Tibial nerve (tissue), 4 donors: ENCODE data around the gene ZNF579. TPM values are rescaled to one million over a fixed set of nuclear protein-coding genes. Genes with fewer than 3 reads are reported as not detected.

Experiments
- DNase-seq, 2 donors: peaks; one replicate each; pipeline ENCODE4 v3.0.0-alpha.2; 2019; ENCODE audit warnings: low spot score in 2 of 2
- H3K27ac ChIP-seq, 4 donors: fragments of 200-600 bp; sonication (generic) in 3 of 4; one replicate each; pipeline ENCODE4 v1.5.1; 2017 to 2019; ENCODE audit warnings: mild to moderate bottlenecking in 1 of 4
- H3K27me3 ChIP-seq, 2 donors: fragments of 200-600 bp; sonication (generic) in 1 of 2; one replicate each; pipeline versions ENCODE4 v1.5.1 to v1.6.0; 2017 to 2019
- H3K36me3 ChIP-seq, 3 donors: fragments of 200-600 bp; sonication (generic); one replicate each; pipeline ENCODE4 v1.5.1; 2018 to 2019
- H3K4me1 ChIP-seq, 4 donors: fragments of 200-600 bp; sonication (generic) in 3 of 4; one replicate each; pipeline ENCODE4 v1.5.1; 2017 to 2019
- H3K4me3 ChIP-seq, 4 donors: fragments of 200-600 bp; sonication (generic) in 3 of 4; one replicate each; pipeline ENCODE4 v1.5.1; 2017 to 2019; ENCODE audit warnings: mild to moderate bottlenecking in 1 of 4, moderate library complexity in 1 of 4
- H3K9me3 ChIP-seq, 4 donors: fragments of 200-600 bp; sonication (generic) in 3 of 4; one replicate each; pipeline ENCODE4 v1.5.1; 2017 to 2019
- EP300 ChIP-seq, 2 donors: sonication (generic); formaldehyde crosslinking; IDR thresholded peaks; one replicate each; pipeline ENCODE4 v1.6.1; 2017; ENCODE audit warnings: antibody characterized with exemption in 2 of 2, mild to moderate bottlenecking in 1 of 2
- POLR2A ChIP-seq, 2 donors: fragments of 450-650 bp; IDR thresholded peaks; one replicate each; pipeline ENCODE4 v1.6.1; 2017; ENCODE audit warnings: antibody characterized with exemption in 2 of 2, mild to moderate bottlenecking in 2 of 2, moderate library complexity in 2 of 2
- WGBS, 2 donors: methylation state at CpG; one replicate each; pipeline ENCODE4 v1.1.5; 2018; 5-methylcytosine and 5-hydroxymethylcytosine counted together
- total RNA-seq, 4 donors: library from RNA; depleted of rRNA; stranded (reverse); fragments of >200 nt; gene quantifications; one replicate each; pipeline ENCODE4 v1.1.0, GENCODE V29; 2016
- TF ChIP-seq, protein P1 (sequence below), 5 experiments: fragments of 200-600 bp in 3 of 5; fragments of 450-650 bp in 2 of 5; sonication (generic) in 3 of 5; IDR thresholded peaks; one replicate each; pipeline ENCODE4 v1.5.1; 2016 to 2019; ENCODE audit warnings: antibody characterized with exemption in 5 of 5, mild to moderate bottlenecking in 3 of 5, moderate library complexity in 2 of 5

ZNF579 gene
- total RNA-seq, 4 donors from 2014 or later = 2.0 to 5.3 (median 4.2) TPM

DNA sequence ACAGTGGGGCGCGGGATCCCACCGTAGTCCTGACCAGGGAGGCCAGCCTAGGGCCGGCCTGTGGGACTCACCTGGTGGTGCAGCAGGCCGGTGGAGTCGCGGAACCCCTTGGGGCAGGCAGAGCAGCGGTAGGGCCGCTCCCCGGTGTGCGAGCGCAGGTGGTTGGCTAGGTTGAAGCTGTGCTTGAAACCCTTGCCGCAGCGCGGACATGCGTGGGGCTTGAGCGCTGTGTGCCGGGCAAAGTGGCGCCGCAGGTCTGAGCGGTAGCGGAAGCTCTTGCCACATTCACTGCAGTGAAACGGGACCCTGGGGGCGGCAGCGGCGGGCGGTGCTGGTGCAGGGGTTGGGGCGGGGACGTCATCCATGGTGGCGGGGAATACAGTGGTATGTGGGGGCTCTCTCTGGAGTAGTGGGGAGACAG lies 16.9 kb upstream of the ZNF579 start:
- H3K27ac ChIP-seq = no peak overlapping the region
- H3K27me3 ChIP-seq = no peaks in the 10 kb centered on the region

DNA sequence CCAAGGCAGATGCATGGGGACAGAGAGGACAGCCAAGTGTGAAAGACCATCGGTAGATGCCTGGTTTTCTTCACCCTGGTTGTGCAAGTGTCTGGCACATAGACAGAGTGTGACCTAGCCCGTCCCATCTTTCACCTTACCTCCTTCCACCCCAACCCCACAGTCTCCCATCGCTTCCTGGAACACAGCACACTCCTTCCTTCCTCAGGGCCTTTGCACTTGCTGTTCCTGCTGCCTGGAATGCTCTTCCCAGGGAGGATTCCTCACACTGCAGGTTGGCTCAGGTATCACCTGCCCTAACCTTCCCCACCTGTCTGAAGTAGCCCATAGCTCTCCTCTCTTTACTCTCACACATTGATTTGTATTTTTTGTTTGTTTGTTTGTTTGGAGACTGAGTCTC lies 15.7 kb upstream of the ZNF579 start:
- WGBS, 2 donors = 97 to 100% methylated on average over 3 of the region's 3 CpGs
- DNase-seq = no peak
- H3K36me3 ChIP-seq = peaks cover 0 to 61% (median 0%) of the 10 kb centered on the region in 3 donors
- H3K4me1 ChIP-seq = peaks cover 0 to 16% (median 3%) of the 10 kb centered on the region in 4 donors
- no peaks in the 10 kb centered on the region for H3K9me3 ChIP-seq
- no peak overlapping the region for H3K27ac ChIP-seq
- no peak for TF ChIP-seq EP300 (IDR thresholded peaks at IDR 0.05)
- TF ChIP-seq, protein P1, sequence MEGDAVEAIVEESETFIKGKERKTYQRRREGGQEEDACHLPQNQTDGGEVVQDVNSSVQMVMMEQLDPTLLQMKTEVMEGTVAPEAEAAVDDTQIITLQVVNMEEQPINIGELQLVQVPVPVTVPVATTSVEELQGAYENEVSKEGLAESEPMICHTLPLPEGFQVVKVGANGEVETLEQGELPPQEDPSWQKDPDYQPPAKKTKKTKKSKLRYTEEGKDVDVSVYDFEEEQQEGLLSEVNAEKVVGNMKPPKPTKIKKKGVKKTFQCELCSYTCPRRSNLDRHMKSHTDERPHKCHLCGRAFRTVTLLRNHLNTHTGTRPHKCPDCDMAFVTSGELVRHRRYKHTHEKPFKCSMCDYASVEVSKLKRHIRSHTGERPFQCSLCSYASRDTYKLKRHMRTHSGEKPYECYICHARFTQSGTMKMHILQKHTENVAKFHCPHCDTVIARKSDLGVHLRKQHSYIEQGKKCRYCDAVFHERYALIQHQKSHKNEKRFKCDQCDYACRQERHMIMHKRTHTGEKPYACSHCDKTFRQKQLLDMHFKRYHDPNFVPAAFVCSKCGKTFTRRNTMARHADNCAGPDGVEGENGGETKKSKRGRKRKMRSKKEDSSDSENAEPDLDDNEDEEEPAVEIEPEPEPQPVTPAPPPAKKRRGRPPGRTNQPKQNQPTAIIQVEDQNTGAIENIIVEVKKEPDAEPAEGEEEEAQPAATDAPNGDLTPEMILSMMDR (IDR thresholded peaks at IDR 0.05) = no peak
- TF ChIP-seq POLR2A (IDR thresholded peaks at IDR 0.05) = no peak
- H3K27me3 ChIP-seq = no peaks in the 10 kb centered on the region
- H3K4me3 ChIP-seq = no peak overlapping the region

More for the DNA sequence above, 16.9 kb upstream of the ZNF579 start:
- no peak overlapping the region for H3K4me3 ChIP-seq
- peaks cover 0 to 20% (median 4%) of the 10 kb centered on the region in 4 donors for H3K4me1 ChIP-seq
- H3K36me3 ChIP-seq = peaks cover 0 to 58% (median 0%) of the 10 kb centered on the region in 3 donors
- TF ChIP-seq, protein P1 (IDR thresholded peaks at IDR 0.05) = no peak
- TF ChIP-seq POLR2A (IDR thresholded peaks at IDR 0.05) (no peak), EP300 (IDR thresholded peaks at IDR 0.05) (no peak)
- 93 to 94% methylated on average over 24 to 30 of the region's 30 CpGs for WGBS, 2 donors
- H3K9me3 ChIP-seq = no peaks in the 10 kb centered on the region
- DNase-seq = no peak

DNA sequence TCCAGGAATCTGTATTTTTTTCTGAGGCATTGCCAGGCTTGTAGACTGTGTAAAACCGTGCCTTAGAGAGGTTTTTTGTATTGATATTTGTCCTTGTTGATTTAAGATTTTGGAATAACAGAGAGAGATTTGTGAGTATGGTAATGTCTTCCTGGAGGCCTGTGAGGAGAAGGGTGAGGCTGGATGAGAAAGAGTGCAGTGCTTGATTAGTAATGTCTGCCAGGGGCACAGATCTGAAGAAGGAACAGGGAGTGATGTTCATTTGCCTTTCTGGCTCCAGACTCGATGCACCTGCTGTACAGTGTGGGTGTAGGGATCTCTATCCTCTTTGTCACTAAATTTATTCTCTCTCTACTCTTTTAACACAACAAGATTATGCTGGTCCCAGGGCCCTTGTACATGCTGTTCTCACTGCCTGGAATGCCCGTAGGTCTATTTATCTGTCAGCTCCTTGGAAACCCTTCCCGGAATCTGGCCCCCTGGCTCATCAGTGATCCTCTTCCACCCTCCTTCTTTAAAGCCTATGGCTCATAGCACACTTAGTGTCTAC lies 14.4 kb upstream of the ZNF579 start:
- Histone ChIP-seq H3K9me3 (no peaks in the 10 kb centered on the region), H3K36me3 (peaks cover 0 to 64% (median 0%) of the 10 kb centered on the region in 3 donors), H3K4me1 (peaks cover 0 to 8% (median 0%) of the 10 kb centered on the region in 4 donors), H3K4me3 (no peak overlapping the region), H3K27ac (no peak overlapping the region), H3K27me3 (no peaks in the 10 kb centered on the region)
- TF ChIP-seq EP300 (IDR thresholded peaks at IDR 0.05) = no peak
- TF ChIP-seq, protein P1 (IDR thresholded peaks at IDR 0.05) = no peak
- no peak for TF ChIP-seq POLR2A (IDR thresholded peaks at IDR 0.05)
- DNase-seq = no peak
- WGBS, 2 donors = 85 to 87% methylated on average over 4 of the region's 4 CpGs

DNA sequence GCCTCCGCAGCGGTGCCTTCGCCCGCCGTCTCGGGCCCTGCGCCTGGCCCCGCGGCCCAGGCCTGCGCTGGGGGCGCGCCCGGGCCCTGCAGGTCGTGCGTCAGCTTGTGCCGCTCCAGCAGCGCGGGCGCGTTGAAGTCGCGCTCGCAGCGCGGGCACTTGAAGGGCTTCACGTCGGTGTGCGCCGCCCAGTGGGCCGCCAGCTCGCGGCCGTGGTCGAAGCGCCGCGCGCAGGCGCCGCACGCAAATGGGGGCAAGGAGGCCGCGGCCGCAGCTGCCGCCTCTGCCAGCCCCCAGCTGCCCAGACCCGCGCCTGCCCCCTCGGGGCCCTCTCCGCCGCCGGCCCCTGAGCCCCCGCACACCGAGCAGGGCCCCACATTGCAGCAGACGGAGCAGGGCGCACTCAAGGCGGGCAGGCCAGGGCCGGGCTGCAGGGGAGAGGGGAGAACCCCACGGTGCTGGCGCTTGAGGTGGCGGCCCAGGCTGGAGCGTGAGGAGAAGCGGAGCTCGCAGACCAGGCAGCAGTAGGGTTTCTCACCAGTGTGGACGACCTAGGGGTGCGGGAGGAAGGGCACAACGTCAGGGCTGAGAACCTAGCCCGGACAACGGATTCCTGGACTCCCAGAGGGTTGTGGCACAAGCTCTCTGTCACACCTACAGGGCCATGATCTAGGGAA lies 12.6 kb upstream of the ZNF579 start:
- H3K4me3 ChIP-seq = no peak overlapping the region
- TF ChIP-seq EP300 (IDR thresholded peaks at IDR 0.05) (no peak), POLR2A (IDR thresholded peaks at IDR 0.05) (no peak)
- TF ChIP-seq, protein P1 (IDR thresholded peaks at IDR 0.05) = no peak
- H3K4me1 ChIP-seq = peaks cover 0 to 2% (median 0%) of the 10 kb centered on the region in 4 donors
- H3K27ac ChIP-seq = no peak overlapping the region
- H3K36me3 ChIP-seq = peaks cover 0 to 64% (median 0%) of the 10 kb centered on the region in 3 donors
- no peaks in the 10 kb centered on the region for H3K27me3 ChIP-seq
- DNase-seq = no peak
- H3K9me3 ChIP-seq = no peaks in the 10 kb centered on the region
- 84 to 87% methylated on average over 38 to 48 of the region's 68 CpGs for WGBS, 2 donors

DNA sequence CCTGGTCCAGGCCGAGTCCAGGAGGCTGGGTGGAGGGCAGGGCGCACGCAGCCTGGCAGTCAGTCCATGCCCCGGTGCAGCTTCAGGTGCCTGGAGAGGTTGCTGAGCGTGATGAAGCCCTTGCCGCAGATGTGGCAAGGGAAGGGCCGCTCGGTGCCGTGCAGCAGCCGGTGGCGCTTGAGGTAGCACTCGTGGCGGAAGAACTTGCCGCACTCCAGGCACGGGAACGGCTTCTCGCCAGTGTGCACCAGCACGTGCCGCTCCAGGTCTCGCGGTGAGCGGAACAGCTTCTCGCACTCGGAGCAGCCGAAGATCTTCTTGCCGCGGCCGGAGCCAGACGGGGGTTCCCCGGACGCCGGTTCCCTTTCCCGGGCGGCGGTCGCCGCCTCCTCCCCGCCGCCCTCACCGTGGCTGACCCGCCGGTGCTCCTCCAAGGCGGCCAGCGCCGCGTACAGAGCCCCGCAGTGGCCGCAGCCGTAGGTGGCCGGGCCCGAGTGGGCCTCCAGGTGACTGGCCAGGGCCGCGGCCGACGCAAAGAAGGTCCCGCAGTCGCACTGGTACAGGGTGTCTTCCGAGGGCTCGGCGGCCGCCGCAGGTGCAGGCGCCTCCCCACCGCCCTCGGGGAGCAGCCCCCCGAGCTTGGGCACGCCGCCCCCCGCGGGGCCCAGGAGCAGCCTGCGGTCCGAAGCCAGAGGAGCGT lies 11.9 kb upstream of the ZNF579 start:
- DNase-seq = no peak
- TF ChIP-seq EP300 (IDR thresholded peaks at IDR 0.05) (no peak), POLR2A (IDR thresholded peaks at IDR 0.05) (no peak)
- TF ChIP-seq, protein P1 (IDR thresholded peaks at IDR 0.05) = no peak
- no peaks in the 10 kb centered on the region for H3K27me3 ChIP-seq
- WGBS, 2 donors = 90 to 95% methylated on average over 50 to 58 of the region's 73 CpGs
- H3K4me3 ChIP-seq = no peak overlapping the region
- no peak overlapping the region for H3K27ac ChIP-seq
- H3K36me3 ChIP-seq = peaks cover 0 to 61% (median 0%) of the 10 kb centered on the region in 3 donors
- H3K9me3 ChIP-seq = no peaks in the 10 kb centered on the region
- H3K4me1 ChIP-seq = peaks cover 0 to 7% (median 0%) of the 10 kb centered on the region in 4 donors
